SU-DHL-6 (cell line): ENCODE measurements around the gene KRTAP9-2.
"Not testable (repeated sequence)": the region's sequence is repeated elsewhere in the genome, so short reads cannot be mapped to it uniquely, and the experiment has no call there.

Experiments used
- EZH2phosphoT487 ChIP-seq: fragments of 200-600 bp; sonication (generic), shearing (Covaris generic); conservative IDR thresholded peaks from 2 replicates; pipeline ENCODE4 v1.6.1; 2018; ENCODE audit warnings: mild to moderate bottlenecking, antibody characterized with exemption, low read length, moderate library complexity, mixed read lengths
- TF ChIP-seq, protein P1 (sequence below): fragments of 200-600 bp; sonication (generic); IDR thresholded peaks from one replicate; pipeline ENCODE4 v1.5.1; 2017; ENCODE audit warnings: antibody characterized with exemption, mild to moderate bottlenecking, low read length, moderate library complexity; ENCODE audit not compliant: insufficient read depth, poor library complexity, severe bottlenecking

DNA sequence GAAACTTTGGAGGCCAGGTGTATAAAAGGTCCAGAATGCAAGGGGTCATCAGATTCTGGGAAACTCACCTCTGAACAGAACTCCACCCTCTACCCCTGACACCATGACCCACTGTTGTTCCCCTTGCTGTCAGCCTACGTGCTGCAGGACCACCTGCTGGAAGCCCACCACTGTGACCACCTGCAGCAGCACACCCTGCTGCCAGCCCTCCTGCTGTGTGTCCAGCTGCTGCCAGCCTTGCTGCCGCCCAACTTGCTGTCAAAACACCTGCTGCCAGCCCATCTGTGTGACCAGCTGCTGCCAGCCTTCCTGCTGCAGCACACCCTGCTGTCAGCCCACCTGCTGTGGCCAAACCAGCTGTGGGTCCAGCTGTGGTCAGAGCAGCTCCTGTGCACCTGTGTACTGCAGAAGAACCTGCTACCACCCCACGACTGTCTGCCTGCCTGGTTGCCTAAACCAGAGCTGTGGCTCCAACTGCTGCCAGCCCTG is 11.5 kb downstream of the KRTAP9-2 start, which contains the start of gene KRTAP9-8:
- TF ChIP-seq, protein P1, sequence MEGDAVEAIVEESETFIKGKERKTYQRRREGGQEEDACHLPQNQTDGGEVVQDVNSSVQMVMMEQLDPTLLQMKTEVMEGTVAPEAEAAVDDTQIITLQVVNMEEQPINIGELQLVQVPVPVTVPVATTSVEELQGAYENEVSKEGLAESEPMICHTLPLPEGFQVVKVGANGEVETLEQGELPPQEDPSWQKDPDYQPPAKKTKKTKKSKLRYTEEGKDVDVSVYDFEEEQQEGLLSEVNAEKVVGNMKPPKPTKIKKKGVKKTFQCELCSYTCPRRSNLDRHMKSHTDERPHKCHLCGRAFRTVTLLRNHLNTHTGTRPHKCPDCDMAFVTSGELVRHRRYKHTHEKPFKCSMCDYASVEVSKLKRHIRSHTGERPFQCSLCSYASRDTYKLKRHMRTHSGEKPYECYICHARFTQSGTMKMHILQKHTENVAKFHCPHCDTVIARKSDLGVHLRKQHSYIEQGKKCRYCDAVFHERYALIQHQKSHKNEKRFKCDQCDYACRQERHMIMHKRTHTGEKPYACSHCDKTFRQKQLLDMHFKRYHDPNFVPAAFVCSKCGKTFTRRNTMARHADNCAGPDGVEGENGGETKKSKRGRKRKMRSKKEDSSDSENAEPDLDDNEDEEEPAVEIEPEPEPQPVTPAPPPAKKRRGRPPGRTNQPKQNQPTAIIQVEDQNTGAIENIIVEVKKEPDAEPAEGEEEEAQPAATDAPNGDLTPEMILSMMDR, result not testable (repeated sequence)
- TF ChIP-seq EZH2phosphoT487, result not testable (repeated sequence)
